Parathyroid adenoma (tissue), 2 donors: ENCODE data around the gene HAP1.

Source experiments
- H2AFZ ChIP-seq: fragments of 300-600 bp; sonication (generic); one replicate; pipeline ENCODE4 v1.7.0; 2017; ENCODE audit warnings: antibody characterized with exemption, mild to moderate bottlenecking
- H3K27ac ChIP-seq: fragments of 300-600 bp; sonication (generic); one replicate; pipeline ENCODE4 v1.7.0; 2017
- H3K27me3 ChIP-seq: fragments of 300-600 bp; sonication (generic); one replicate; pipeline ENCODE4 v1.7.0; 2017; ENCODE audit warnings: low read length; ENCODE audit not compliant: control insufficient read depth, insufficient read depth
- H3K36me3 ChIP-seq: fragments of 300-600 bp; sonication (generic); one replicate; pipeline ENCODE4 v1.7.0; 2017; ENCODE audit warnings: low read length; ENCODE audit not compliant: control insufficient read depth, insufficient read depth
- H3K4me1 ChIP-seq: fragments of 300-600 bp; sonication (generic); one replicate; pipeline ENCODE4 v1.7.0; 2017; ENCODE audit warnings: control low read depth
- H3K4me2 ChIP-seq: fragments of 300-600 bp; sonication (generic); one replicate; pipeline ENCODE4 v1.7.0; 2017; ENCODE audit warnings: low read length
- H3K4me3 ChIP-seq: fragments of 300-600 bp; sonication (generic); one replicate; pipeline ENCODE4 v1.7.0; 2017; ENCODE audit warnings: low read depth, low read length
- H3K79me2 ChIP-seq: fragments of 300-600 bp; sonication (generic); one replicate; pipeline ENCODE4 v1.7.0; 2017; ENCODE audit warnings: control low read depth
- H3K9ac ChIP-seq: fragments of 300-600 bp; sonication (generic); one replicate; pipeline ENCODE4 v1.7.0; 2017; ENCODE audit warnings: mild to moderate bottlenecking
- H3K9me3 ChIP-seq: fragments of 300-600 bp; sonication (generic); one replicate; pipeline ENCODE4 v1.7.0; 2017; ENCODE audit warnings: low read length; ENCODE audit not compliant: control insufficient read depth
- CTCF ChIP-seq: fragments of 300-600 bp; sonication (generic); IDR thresholded peaks from one replicate; pipeline ENCODE4 v1.7.0; 2017; ENCODE audit warnings: antibody characterized with exemption, mild to moderate bottlenecking
- donor health status: primary hyperparathyroidism.

HAP1 gene

GRCh38 chr17:41766135-41766534, 31.7 kb upstream of the HAP1 start:
- no peak overlapping the region for H3K4me3 ChIP-seq
- H3K4me1 ChIP-seq: no peaks in the 10 kb centered on the region
- H3K9me3 ChIP-seq: no peaks in the 10 kb centered on the region
- no peak overlapping the region for H2AFZ ChIP-seq
- H3K27me3 ChIP-seq: no peaks in the 10 kb centered on the region
- H3K4me2 ChIP-seq: no peak overlapping the region
- H3K79me2 ChIP-seq: peaks cover 8% of the 10 kb centered on the region
- H3K36me3 ChIP-seq: no peaks in the 10 kb centered on the region
- no peak for TF ChIP-seq CTCF
- no peak overlapping the region for H3K27ac ChIP-seq
- H3K9ac ChIP-seq: no peak overlapping the region

GRCh38 chr17:41763327-41763726, 28.9 kb upstream of the HAP1 start:
- H3K9ac ChIP-seq: no peak overlapping the region
- H3K79me2 ChIP-seq: peaks cover 2% of the 10 kb centered on the region
- no peak for TF ChIP-seq CTCF
- no peaks in the 10 kb centered on the region for H3K4me1 ChIP-seq
- H3K36me3 ChIP-seq: no peaks in the 10 kb centered on the region
- no peak overlapping the region for H3K4me2 ChIP-seq
- no peak overlapping the region for H3K27ac ChIP-seq
- no peaks in the 10 kb centered on the region for H3K27me3 ChIP-seq
- H3K4me3 ChIP-seq: no peak overlapping the region
- no peak overlapping the region for H2AFZ ChIP-seq
- H3K9me3 ChIP-seq: no peaks in the 10 kb centered on the region

- Histone ChIP-seq H3K27me3 (no peaks in the 10 kb centered on the region), H3K4me1 (no peaks in the 10 kb centered on the region), H3K27ac (no peak overlapping the region), H3K4me3 (no peak overlapping the region), H3K9me3 (no peaks in the 10 kb centered on the region), H3K36me3 (no peaks in the 10 kb centered on the region), H3K79me2 (peaks cover 2% of the 10 kb centered on the region), H3K4me2 (no peak overlapping the region), H3K9ac (no peak overlapping the region), H2AFZ (no peak overlapping the region)
- TF ChIP-seq CTCF: no peak
Measured at GRCh38 chr17:41762841-41763240, 28.4 kb upstream of the HAP1 start.

GRCh38 chr17:41762391-41762790, 27.9 kb upstream of the HAP1 start:
- no peak for TF ChIP-seq CTCF
- no peak overlapping the region for H3K9ac ChIP-seq
- H3K9me3 ChIP-seq: no peaks in the 10 kb centered on the region
- peaks cover 2% of the 10 kb centered on the region for H3K79me2 ChIP-seq
- no peak overlapping the region for H3K4me2 ChIP-seq
- H3K27ac ChIP-seq: no peak overlapping the region
- no peak overlapping the region for H3K4me3 ChIP-seq
- H3K36me3 ChIP-seq: no peaks in the 10 kb centered on the region
- H3K4me1 ChIP-seq: no peaks in the 10 kb centered on the region
- H2AFZ ChIP-seq: no peak overlapping the region
- no peaks in the 10 kb centered on the region for H3K27me3 ChIP-seq

GRCh38 chr17:41760878-41761277, 26.4 kb upstream of the HAP1 start:
- H3K79me2 ChIP-seq: peaks cover 2% of the 10 kb centered on the region
- H3K4me1 ChIP-seq: no peaks in the 10 kb centered on the region
- no peaks in the 10 kb centered on the region for H3K9me3 ChIP-seq
- H2AFZ ChIP-seq: no peak overlapping the region
- H3K4me2 ChIP-seq: no peak overlapping the region
- H3K27ac ChIP-seq: no peak overlapping the region
- no peak overlapping the region for H3K9ac ChIP-seq
- TF ChIP-seq CTCF: no peak
- H3K27me3 ChIP-seq: no peaks in the 10 kb centered on the region
- H3K4me3 ChIP-seq: no peak overlapping the region
- H3K36me3 ChIP-seq: no peaks in the 10 kb centered on the region
